GM12878 (cell line): Measurements from ENCODE around the gene ZIC2.

ENCODE experiments used
- EP300 ChIP-seq, 2 experiments: fragments of 150-350 bp in 1 of 2; IDR thresholded peaks; 2 replicates each; pipeline ENCODE4 v1.6.1; 2011 to 2012; ENCODE audit warnings: low read depth in 2 of 2, low read length in 2 of 2, borderline replicate concordance in 1 of 2, improper control_type of control experiment in 1 of 2, inconsistent platforms in 1 of 2; ENCODE audit not compliant: control insufficient read depth in 1 of 2
- HDAC2 ChIP-seq: fragments of 200-600 bp; sonication (generic); IDR thresholded peaks from 2 replicates; pipeline ENCODE4 v1.6.1; 2017
- NR2C2 ChIP-seq: IDR thresholded peaks from 2 replicates; pipeline ENCODE4 v1.6.1; 2011; ENCODE audit warnings: borderline replicate concordance, low read depth; ENCODE audit not compliant: control insufficient read depth, insufficient read length
- RAD21 ChIP-seq: IDR thresholded peaks from 2 replicates; pipeline ENCODE4 v1.6.1; 2011; ENCODE audit warnings: mild to moderate bottlenecking, low read depth, low read length, moderate library complexity; ENCODE audit not compliant: insufficient read depth
- REST ChIP-seq: IDR thresholded peaks from 2 replicates; pipeline ENCODE4 v1.6.1; 2012; ENCODE audit warnings: mild to moderate bottlenecking, low read depth, low read length
- YY1 ChIP-seq: IDR thresholded peaks from 2 replicates; pipeline ENCODE4 v1.6.1; 2011; ENCODE audit warnings: low read depth, mild to moderate bottlenecking, low read length
- ZNF217 ChIP-seq: fragments of 450-650 bp; IDR thresholded peaks from 2 replicates; pipeline ENCODE4 v1.6.1; 2017; ENCODE audit warnings: antibody characterized with exemption, mild to moderate bottlenecking
- TF ChIP-seq, protein P1 (sequence below), 3 experiments: IDR thresholded peaks in 2 of 3; conservative IDR thresholded peaks in 1 of 3; 2 replicates each; pipeline ENCODE4 v1.5.1; 2011; ENCODE audit warnings: low read depth in 3 of 3, low read length in 3 of 3, mild to moderate bottlenecking in 3 of 3, control low read depth in 2 of 3, moderate library complexity in 2 of 3, inconsistent platforms in 1 of 3, mixed read lengths in 1 of 3; ENCODE audit not compliant: control insufficient read depth in 2 of 3, insufficient read depth in 1 of 3; ENCODE audit errors: extremely low read depth in 1 of 3

DNA sequence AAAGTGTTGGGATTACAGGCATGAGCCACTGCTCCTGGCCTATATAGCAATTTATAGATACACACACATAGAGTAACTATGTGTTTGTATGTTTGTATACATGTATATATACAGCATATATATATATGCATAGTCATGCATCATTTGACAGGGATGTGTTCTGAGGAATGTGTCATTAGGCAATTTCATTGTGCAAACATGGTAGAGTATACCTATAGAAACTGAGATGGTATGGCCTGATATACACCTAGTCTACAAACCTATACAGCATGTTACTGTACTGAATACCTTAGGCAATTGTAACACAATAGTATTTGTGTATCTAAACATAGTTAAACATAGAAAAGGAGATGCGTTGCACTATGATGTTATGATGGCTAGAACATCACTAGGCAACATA is 54.4 kb downstream of the ZIC2 start:
- TF ChIP-seq HDAC2 (no peak), ZNF217 (no peak), NR2C2 (no peak), YY1 (no peak), EP300 (IDR thresholded peaks at IDR 0.05; ENCODE audit: borderline replicate concordance in 1 of 2, control insufficient read depth in 1 of 2, low read depth in 2 of 2, low read length in 2 of 2) (no peak), REST (no peak), RAD21 (no peak)
- TF ChIP-seq, protein P1, sequence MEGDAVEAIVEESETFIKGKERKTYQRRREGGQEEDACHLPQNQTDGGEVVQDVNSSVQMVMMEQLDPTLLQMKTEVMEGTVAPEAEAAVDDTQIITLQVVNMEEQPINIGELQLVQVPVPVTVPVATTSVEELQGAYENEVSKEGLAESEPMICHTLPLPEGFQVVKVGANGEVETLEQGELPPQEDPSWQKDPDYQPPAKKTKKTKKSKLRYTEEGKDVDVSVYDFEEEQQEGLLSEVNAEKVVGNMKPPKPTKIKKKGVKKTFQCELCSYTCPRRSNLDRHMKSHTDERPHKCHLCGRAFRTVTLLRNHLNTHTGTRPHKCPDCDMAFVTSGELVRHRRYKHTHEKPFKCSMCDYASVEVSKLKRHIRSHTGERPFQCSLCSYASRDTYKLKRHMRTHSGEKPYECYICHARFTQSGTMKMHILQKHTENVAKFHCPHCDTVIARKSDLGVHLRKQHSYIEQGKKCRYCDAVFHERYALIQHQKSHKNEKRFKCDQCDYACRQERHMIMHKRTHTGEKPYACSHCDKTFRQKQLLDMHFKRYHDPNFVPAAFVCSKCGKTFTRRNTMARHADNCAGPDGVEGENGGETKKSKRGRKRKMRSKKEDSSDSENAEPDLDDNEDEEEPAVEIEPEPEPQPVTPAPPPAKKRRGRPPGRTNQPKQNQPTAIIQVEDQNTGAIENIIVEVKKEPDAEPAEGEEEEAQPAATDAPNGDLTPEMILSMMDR (IDR thresholded peaks at IDR 0.05 in 2 of 3, conservative IDR thresholded peaks at IDR 0.05 in 1 of 3; ENCODE audit: control insufficient read depth in 2 of 3, extremely low read depth in 1 of 3, insufficient read depth in 1 of 3, low read depth in 3 of 3, low read length in 3 of 3) = no peak
